DMS 273 (cell line): ENCODE measurements around the gene LY6G6D.

ENCODE experiments used
- DNase-seq: peaks from one replicate; lab custom pipeline; 2025; ENCODE audit not compliant: unreplicated experiment; lab: John Stamatoyannopoulos, UW

LY6G6D gene

DNA sequence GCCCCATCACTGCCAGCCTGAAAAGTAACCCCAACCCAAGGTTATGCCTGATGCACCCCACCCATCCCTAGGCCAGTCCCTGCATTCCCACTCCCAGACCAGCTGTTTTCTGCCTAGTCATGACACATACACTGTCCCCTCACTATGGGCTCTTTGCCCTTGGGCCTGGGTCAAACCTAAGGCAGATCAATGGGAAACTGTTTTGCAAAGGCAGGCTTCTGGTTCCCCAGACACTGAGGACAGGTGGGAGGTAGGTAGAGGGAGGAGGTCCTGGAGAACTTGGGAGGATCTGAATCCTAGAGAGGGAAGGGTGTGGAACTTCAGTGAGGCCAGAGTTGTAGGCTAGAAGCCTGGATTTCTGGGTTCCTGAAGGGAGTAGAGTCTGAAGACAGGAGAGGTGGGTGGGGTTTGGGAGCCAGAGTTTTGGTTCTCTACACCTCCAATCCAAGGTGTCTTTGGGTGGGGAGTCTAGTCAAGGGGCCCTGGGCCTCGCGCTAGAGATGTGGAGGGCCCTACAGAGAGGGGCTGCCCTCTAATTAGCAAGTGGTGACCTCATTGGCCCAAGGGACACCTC lies 19.2 kb downstream of the LY6G6D start:
- no peak for DNase-seq

DNA sequence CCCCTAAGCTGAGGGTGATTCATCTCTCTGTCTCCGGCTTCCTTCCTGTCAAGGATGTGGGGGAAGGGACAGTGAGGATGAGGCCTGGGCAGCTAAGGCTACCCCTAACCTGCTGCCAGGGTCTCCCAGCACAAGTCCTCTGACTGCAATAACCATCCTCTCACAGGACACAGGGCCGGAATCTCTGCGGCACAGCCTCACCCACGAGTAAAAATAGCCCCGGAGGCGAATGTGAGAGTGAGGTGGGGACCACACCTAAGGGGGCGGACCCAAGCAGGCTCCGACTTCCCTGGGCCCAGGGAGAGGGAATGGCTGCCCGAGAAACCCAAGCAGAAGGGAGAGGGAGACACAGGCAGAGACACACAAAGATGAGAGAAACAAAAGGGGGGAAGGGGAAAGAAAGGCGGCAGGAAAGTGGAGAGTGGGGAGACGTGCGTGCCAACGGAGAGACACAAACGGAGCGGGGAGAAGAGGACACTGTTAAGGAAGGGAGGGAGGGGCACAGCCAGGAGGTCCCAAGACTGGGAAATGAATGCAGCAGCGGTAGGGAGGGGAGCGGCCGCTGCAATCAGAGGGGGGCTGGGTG lies 19.8 kb downstream of the LY6G6D start:
- peak; percentile 37 for DNase-seq

DNA sequence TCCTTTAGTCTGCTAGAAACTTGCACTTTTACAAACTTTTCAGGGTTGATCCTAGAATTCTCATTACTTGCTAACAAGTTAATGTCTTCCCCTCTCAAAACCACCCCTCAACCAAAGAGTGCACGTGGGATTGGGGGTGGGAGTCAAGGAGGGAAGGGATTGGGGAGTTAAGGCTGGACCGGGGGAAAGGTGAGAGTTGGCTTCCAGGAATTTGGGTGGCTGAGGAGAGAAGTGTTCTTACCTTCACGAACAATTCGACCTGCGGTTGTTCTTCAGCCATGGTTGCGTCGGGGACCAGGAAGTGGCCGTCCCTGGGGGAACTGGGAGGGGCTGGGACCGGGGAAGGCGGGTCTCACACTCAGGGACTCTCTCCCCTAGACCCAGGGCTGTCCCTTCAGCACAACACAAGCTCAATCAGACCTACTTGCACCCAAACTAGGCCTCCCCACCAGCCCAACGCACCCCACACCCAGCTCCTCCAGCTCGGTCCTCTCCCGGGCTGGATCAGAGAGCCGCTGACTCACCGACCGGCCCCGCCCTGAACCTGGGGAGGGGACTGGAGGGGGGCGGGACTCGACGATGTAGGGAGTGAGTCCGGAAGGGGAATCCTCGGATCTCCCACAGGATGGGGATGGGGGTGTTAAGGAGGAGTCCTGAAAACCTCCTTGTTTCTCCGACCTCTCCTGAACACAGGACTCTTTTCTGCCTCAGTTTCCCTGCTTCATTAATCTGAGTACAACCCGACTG lies 21.0 kb downstream of the LY6G6D start, which contains the start of gene CLIC1:
Gene CLIC1 (minus strand): TSS at position 510 of the 747 bp plus-strand sequence. CDS start 230 bp downstream, at position 280.
- peak; percentile 90 for DNase-seq

DNA sequence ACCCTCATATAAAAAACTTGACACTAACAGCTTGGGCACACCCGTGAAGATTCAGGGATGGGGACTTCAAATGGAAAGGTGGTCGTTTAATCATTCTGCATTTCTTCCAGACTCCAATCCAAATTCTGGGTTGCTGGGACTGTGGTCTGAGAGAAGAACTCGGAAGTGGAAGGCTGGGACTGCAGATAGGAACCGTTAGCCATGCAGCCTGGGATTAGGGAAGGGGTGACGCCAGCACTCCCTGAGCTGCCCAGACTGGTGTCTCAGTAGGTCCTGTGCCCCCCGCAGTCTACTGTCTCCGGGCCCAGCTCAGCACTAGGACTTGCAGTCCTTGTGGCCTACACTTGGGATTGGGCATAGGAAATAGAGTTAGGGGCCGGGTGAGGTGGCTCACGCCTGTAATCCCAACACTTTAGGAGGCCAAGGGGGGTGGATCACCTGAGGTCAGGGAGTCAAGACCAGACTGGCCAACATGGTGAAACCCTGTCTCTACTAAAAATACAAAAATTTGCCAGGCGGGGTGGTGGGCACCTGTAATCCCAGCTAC lies 21.7 kb downstream of the LY6G6D start:
- DNase-seq: no peak

DNA sequence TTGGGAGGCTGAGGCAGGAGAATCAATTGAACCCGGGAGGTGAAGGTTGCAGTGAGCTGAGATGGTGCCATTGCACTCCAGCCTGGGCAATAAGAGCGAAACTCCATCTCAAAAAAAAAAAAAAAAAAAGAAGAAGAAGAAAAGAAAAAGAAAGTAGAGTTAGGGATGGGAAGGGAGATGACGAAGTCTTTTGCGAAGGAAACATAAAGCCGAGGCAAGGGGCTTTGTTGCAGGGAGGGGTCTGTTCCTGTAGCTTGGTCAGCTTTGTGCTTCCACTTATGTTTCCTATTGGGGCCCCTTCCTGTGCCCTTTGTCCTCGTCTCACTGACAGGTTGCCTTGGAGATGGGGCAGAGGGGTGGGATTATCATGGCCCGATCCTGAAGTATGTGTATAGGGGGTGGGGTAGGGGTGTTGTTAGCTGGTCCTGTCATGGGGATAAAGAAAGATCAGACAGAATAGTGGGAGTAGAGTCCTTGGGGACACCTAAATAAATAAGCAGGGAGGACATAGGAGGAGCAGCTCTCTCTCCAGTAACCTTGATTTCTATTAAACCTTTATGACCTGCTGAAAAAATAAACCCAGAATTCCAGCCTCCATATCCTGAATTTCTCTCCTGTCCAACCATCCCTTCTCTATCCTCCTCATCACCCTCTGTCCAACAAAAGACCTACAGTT lies 22.3 kb downstream of the LY6G6D start:
- DNase-seq: no peak

DNA sequence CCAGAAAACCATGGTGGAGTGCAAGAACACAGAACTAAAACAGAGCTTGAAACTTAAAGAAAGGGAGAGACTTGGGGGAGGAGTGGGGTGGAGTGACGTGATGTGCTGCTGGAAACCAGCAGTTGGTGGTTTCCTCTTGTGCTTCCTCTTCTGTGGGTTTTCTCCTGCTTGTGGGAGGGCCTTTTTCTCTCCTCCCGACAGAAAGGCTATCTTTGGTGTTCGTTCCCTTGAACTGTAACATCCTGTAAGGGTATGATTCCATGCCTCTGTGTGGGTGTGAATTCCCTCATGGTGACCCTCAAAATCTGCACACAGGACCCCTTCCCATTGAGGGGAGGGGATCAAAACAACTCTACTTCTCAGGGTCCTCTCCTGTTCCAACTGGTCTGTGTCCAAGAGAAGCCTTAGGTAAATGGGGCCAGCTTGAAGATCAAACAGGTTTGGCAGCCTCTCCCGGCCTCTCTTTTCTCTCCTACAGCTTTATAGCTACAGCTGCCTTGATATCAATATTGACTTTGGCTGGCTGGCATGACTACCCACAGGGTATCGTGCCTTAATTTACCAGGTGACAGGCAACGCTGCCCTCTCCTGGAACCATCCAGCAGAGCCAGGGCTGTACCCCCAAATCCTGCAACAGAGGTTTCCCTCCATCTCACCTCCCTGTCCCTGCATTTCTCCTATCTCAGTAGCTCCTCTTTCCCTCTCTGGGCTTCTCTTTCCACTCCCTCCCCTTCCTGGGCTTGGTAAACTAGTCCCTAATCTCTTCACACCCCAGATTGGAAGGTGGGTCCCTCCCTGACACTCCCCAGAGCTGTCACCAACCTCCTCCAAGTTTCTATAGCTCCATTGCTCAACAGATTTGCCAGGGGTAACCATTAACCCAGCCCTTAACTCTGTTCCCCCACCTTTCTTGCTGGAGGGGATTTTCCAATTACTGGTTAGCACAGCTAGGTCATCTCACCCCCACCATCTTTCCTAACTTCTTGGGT lies 23.1 kb downstream of the LY6G6D start:
- DNase-seq: peak; percentile 45

DNA sequence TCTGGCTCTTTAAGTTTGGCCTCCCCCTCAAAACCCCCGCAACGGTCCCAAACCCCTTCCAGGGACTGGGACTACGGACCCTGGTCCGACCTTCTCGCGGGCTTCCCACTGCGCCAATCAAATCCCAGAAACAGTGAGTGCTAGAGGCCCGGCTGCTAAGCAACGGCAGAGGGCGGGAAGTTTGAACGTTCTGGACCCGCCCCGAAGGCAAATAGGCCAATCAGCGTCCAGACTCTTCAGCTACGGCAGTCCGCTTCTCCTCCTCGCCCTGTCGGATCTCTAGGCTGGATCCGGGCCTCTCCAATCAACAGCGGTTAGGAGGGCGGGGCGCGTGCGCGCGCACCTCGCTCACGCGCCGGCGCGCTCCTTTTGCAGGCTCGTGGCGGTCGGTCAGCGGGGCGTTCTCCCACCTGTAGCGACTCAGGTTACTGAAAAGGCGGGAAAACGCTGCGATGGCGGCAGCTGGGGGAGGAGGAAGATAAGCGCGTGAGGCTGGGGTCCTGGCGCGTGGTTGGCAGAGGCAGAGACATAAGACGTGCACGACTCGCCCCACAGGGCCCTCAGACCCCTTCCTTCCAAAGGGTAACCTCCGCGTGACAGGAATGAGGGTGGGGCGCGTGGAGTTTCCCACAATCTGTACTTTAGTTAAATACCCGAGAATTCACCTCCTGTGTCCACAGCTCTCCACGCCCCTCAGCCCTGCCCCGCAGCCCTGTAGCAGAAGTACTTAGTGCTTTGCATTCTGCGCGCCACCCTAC lies 24.7 kb downstream of the LY6G6D start, which contains the start of gene MSH5:
Gene MSH5 (plus strand): TSS at position 367 of the 758 bp plus-strand sequence. CDS start 462 bp downstream, outside the sequence.
- DNase-seq: peak; percentile 100

DNA sequence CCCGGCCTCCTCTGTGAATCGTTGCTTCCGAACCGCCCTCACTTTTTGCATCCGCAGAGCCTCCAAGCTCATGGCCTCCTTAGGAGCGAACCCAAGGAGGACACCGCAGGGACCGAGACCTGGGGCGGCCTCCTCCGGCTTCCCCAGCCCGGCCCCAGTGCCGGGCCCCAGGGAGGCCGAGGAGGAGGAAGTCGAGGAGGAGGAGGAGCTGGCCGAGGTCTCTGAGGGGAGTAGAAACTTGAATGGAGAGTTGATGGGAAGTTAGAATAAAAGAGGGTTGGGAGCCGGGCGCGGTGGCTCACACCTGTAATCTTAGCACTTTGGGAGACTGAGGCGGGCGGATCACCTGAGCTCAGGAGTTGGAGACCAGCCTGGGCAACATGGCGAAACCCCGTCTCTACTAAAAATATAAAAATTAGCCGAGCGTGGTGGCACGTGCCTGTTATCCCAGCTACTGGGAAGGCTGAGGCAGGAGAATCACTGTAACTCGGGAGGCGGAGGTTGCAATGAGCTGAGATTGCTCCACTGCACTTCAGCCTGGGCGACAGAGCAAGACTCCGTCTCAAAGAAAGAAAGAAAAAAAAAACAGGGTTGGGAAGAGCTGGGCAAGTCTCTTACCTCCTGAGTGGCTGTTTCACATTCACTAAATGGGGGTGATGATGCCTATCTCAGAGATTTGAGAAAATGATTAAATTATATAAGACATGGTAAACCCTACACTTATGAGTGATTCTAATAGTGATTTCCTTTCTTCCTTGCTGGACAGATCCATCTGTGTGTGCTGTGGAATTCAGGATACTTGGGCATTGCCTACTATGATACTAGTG lies 25.5 kb downstream of the LY6G6D start:
- DNase-seq: no peak

DNA sequence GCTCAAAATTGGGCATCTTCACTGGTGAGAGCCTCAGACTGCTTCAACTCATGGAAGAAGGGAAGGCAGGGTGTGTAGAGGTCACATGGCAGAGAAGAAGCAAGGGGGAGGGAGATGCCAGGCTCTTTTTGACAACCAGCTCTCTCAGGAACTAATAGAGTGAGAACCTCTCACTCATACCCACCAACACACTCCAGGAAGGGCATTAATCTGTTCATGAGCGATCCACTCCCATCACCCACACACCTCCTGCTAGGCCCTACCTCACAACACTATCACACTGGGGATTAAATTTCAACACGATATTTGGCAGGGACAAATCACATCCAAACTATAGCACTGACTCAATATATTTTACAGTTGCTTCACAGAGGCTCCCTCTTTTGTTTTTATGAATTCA lies 26.7 kb downstream of the LY6G6D start:
- DNase-seq: no peak

DNA sequence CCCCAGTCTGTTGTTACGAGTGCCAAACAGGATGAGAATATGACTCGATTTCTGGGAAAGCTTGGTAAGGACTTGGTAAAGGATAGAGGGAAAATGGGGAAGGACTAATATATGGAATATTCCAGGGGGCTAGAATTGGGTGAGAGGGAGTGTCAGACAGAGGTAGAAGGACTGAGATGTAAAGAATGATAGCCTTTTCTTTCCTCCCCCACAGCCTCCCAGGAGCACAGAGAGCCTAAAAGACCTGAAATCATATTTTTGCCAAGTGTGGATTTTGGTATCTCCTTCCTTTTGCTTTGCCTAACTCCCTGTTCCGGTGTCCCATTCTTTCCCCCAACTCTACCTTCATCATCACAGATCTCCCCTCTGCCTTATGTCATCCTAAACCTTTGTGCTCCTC lies 27.7 kb downstream of the LY6G6D start:
- no peak for DNase-seq

DNA sequence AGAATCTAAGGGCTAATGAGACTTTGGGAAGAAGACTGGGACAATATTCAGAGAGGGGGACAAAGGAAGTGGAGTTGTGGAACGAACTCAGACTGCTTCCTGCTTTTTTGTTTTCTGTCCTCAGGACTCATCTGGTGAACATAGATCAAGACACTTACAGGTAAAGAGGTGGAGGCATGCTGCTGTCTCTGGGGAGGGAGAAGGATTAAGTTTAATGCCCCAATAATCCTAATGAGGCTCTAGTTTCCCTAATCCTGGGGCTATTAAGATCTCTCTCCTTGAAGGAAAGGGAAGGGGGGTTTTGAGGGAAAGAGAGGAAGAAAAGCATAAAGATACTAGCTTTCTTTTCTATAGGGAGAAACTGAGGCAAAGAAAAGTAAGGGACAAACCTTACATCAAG lies 29.3 kb downstream of the LY6G6D start:
- DNase-seq: no peak

DNA sequence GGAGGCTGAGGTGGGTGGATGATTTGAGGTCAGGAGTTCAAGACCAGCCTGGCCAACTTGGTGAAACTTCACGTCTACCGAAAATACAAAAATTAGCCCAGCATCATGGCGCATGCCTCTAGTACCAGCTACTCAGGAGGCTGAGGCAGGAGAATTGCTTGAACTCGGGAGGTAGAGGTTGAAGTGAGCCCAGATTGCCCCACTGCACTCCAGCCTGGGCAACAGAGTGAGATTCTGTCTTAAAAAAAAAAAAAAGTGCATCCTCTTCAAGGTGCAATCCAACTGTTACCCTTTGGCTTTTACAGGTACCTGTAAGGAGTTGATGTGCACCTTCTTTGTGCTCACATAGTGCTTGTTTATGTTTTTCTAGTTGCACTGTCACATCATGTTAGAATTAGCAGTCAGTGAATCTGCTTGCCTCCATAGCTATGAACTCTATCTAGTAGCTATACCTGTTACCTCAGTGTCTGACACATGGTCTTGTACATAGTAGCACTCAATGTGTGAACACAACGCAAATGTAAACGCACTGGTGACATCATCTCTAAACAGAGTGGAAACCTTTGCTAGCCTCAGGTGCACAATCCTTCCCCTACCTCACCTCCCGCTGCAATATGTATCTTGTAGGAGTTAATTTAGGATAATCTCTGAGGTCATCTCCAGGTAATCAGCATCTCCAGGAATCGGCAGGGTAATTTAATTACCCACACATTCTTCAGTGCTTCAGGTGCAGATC lies 34.3 kb downstream of the LY6G6D start:
- no peak for DNase-seq

DNA sequence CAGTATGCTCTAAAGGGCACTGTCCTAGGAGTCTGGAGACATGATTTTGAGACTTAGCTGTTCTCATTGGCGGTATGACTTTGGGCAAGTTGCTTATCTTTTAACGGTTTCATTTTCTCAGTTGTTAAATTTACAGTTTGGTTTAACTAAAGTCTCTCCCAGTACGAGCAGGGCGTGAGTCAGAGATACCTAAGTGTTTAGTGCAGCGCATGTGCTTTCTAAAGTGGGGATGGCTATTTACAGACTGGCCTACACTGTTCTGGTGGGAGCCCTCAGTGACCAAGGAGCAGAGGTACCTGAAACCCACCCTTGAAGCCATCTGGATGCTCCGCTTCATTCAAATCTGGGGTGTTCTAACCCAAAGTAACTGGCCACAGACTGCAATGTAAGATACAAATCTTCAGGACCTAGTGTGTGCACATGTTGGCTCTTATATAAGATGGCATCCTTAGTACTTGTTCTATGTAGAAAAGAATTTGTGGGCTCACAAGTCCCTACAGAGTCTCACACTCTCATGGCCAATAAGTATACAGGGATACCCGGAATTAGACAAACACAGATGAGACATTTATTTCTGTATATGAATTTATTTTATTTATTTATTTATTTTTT lies 35.4 kb downstream of the LY6G6D start:
- no peak for DNase-seq

DNA sequence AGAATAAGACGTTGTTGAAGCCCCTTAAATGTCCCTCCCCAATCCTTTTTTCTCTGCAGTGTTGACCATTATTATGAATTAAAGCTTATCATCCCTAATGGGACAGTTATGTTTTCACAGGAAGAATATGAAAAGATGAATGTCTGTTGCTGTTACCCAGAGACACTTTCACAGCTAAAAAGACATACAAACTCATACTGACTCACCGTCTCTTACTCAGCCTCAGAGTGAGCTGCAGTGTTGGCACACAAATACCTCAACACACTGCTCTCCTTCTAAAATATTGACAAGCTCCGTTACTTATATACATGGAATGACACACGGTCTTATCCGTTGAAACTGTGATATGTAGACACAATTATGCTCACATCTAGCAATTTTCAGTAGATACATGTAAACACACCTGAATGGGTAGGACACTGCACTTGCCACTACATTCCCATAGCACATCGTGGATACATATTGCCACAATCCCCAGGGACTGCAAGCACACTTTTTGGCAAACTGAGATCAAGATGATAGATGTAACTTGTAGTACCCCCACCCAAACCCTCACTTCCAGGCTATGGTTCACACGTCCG lies 37.7 kb downstream of the LY6G6D start:
- DNase-seq: no peak

DNA sequence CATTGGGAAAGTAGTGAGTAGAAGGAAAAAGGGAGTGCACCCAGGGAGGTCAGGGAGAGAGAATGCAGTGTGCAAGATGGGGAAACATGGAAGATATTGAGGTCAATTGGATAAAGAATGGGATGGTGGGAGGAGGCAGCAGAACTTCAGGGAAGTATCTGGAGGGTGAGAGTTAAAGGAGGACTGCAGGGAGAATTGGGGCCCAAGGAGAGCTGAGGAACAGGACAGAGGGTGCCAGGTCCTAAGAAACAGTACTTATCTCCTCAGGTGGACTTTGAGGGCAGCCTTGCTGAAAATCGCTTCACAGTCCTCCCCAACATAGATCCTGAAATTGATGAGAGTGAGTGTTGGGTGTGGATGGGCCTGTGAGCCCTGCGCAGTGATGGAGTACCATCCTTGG lies 43.1 kb downstream of the LY6G6D start:
- no peak for DNase-seq

DNA sequence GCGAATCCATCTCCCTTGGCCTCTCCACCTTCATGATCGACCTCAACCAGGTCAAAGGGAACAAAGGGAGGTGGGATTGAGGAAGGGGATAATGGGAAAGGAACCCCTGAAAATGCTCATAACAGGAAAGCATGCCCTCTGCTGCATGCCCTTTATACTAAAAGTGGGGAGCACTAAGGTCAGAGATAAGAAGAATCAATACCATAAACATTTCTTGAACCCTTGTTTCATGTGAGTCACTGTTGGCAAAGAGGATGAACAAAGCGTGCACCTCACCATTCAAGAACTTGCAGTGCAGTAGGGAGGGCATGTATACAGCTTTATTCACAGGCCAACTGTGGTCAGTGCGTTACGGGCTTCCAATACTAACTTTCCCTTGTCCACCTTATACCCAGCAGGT lies 45.6 kb downstream of the LY6G6D start:
- no peak for DNase-seq

DNA sequence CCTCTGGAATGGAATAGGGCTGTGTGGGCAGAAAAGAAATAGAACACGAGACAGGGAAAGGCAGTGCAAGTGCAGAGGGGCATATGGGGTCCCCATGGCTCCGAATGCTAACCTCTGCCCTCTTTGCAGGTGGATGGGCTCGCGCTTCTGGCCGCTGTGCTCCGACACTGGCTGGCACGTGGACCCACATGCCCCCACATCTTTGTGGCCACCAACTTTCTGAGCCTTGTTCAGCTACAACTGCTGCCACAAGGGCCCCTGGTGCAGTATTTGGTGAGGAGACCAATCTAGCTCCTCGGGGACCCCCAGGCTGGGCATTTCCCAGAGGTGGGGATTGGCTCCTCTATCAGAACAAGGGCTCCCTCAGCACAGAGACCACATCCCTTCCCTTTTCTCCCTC lies 46.2 kb downstream of the LY6G6D start:
- no peak for DNase-seq
